ENCODE measurements around the gene ATL1.

Gene ATL1

GRCh38 chr14:50667684-50667995, 107.7 kb downstream of the ATL1 start:
- Histone ChIP-seq H3K27ac (ENCODE audit: low read depth, low read length) (peak overlapping the region; percentile 90), H3K36me3 (ENCODE audit: insufficient read depth, low read length) (no peaks in the 10 kb centered on the region), H3K27me3 (ENCODE audit: insufficient read depth, low read length) (no peaks in the 10 kb centered on the region), H3K4me3 (ENCODE audit: low read depth, low read length) (peak overlapping the region; percentile 85), H3K4me1 (ENCODE audit: control insufficient read depth, insufficient read depth, low read length, unreplicated experiment) (peaks cover 10% of the 10 kb centered on the region), H2AFZ (ENCODE audit: low read length, unreplicated experiment) (peak overlapping the region; percentile 48), H3K79me2 (ENCODE audit: control insufficient read depth, insufficient read depth, low read length, unreplicated experiment) (peaks cover 25% of the 10 kb centered on the region)

DNA sequence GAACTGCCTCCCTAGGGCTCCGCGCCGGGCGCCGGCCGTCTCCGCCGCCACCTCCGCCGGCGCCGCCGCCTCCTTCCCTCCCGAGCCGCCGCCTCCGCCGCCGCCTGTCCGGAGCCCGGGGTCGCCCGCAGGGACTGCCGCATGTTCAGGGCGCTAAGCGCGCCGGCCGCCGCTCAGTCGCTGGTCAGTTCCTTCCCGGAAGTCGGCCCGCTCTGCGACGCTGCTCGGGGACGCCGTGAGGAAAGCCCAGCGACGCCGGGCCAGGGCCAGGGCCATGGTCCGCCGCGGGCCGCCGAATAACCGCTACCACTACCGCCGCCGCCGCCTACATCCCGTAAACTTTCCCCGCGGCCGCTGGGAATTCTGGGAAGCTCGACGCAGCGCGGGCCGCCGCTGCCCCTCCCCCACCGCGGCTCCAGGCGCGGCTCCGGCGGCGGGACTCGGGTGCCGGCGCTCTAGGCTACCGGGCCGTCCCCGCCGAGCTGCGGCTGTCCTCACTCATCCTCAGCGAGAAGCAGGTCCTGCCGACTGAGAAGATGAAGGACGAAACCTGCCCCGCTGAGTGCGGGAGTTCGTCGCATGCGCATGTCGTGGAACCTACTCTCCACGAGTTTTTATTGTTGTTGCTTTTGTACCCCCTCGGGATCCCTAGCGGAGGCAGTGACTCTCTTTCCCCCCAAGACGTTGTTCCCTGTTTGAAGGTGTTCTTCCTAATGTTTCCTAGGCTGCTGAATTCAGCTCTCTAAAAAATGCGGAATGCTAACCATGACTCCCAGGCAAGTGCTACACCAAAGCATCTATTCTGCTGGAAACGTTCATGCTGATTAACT, 108.3 kb downstream of the ATL1 start, which contains the start of gene SAV1:
Gene SAV1 (minus strand): TSS at position 311 of the 830 bp plus-strand sequence. CDS start 339 bp downstream, outside the sequence.
- Histone ChIP-seq H3K36me3 (ENCODE audit: insufficient read depth, low read length) (no peaks in the 10 kb centered on the region), H3K27ac (ENCODE audit: low read depth, low read length) (peak within 1 kb of the TSS; percentile 90), H3K27me3 (ENCODE audit: insufficient read depth, low read length) (no peaks in the 10 kb centered on the region), H3K4me3 (ENCODE audit: low read depth, low read length) (peak within 1 kb of the TSS; percentile 85), H2AFZ (ENCODE audit: low read length, unreplicated experiment) (peak within 1 kb of the TSS; percentile 96), H3K79me2 (ENCODE audit: control insufficient read depth, insufficient read depth, low read length, unreplicated experiment) (peaks cover 25% of the 10 kb centered on the region), H3K4me1 (ENCODE audit: control insufficient read depth, insufficient read depth, low read length, unreplicated experiment) (peaks cover 10% of the 10 kb centered on the region)

DNA sequence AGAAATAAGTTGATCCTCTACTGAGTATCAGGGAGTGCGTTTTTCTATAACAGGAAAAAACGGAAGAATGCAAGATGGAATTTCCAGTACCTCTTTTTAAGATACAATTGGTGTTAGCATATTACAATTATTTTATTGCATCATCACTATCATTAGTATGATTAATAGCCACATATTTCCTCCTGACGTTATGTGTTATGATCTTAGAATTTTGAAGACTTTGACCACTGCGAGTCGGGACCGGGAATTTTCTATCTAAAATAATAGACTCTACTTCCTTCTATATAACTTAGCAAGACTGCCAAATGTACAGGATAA, 108.8 kb downstream of the ATL1 start:
- peaks cover 25% of the 10 kb centered on the region for H3K79me2 ChIP-seq (ENCODE audit: control insufficient read depth, insufficient read depth, low read length, unreplicated experiment)
- H3K27ac ChIP-seq (ENCODE audit: low read depth, low read length), result peak overlapping the region; percentile 90
- peak overlapping the region; percentile 96 for H2AFZ ChIP-seq (ENCODE audit: low read length, unreplicated experiment)
- peaks cover 10% of the 10 kb centered on the region for H3K4me1 ChIP-seq (ENCODE audit: control insufficient read depth, insufficient read depth, low read length, unreplicated experiment)
- H3K27me3 ChIP-seq (ENCODE audit: insufficient read depth, low read length), result no peaks in the 10 kb centered on the region
- peak overlapping the region; percentile 85 for H3K4me3 ChIP-seq (ENCODE audit: low read depth, low read length)
- H3K36me3 ChIP-seq (ENCODE audit: insufficient read depth, low read length), result no peaks in the 10 kb centered on the region

DNA sequence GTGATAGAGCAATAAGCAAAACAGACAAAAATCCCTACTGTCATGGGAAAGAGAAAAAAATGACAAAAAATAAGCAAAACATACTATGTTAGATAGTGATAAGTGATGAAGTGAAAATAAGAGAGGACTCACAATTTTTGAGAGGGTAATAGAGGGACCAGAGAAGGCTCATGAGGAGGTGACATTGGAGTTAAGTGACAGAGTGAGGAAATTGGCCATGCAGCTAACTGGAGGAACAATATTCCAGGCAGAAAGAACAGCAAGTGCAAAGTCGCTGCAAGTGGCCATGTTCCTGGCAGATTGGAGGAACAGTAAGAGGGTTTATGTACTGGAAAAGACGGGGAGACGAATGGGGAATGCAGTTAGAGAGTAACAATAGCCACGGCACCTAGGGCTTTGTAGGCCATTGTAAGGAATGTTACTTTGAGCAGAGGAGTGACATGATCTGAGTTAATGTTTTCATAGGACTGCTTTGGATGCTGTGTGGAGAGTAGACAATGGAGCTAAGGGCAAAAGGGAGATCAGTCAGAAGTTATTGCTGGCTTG, 109.6 kb downstream of the ATL1 start:
- H2AFZ ChIP-seq (ENCODE audit: low read length, unreplicated experiment), result no peak overlapping the region
- no peak overlapping the region for H3K27ac ChIP-seq (ENCODE audit: low read depth, low read length)

GRCh38 chr14:50670196-50670865, 110.4 kb downstream of the ATL1 start:
- Histone ChIP-seq H3K27me3 (ENCODE audit: insufficient read depth, low read length) (no peaks in the 10 kb centered on the region), H2AFZ (ENCODE audit: low read length, unreplicated experiment) (no peak overlapping the region), H3K36me3 (ENCODE audit: insufficient read depth, low read length) (no peaks in the 10 kb centered on the region), H3K27ac (ENCODE audit: low read depth, low read length) (no peak overlapping the region), H3K4me3 (ENCODE audit: low read depth, low read length) (no peak overlapping the region), H3K79me2 (ENCODE audit: control insufficient read depth, insufficient read depth, low read length, unreplicated experiment) (peaks cover 21% of the 10 kb centered on the region), H3K4me1 (ENCODE audit: control insufficient read depth, insufficient read depth, low read length, unreplicated experiment) (peaks cover 10% of the 10 kb centered on the region)

More for the DNA sequence above, 109.6 kb downstream of the ATL1 start:
- Histone ChIP-seq H3K4me3 (ENCODE audit: low read depth, low read length) (peak overlapping the region; percentile 85; the same call in 1 of the 2 replicates), H3K27me3 (ENCODE audit: insufficient read depth, low read length) (no peaks in the 10 kb centered on the region), H3K79me2 (ENCODE audit: control insufficient read depth, insufficient read depth, low read length, unreplicated experiment) (peaks cover 24% of the 10 kb centered on the region), H3K36me3 (ENCODE audit: insufficient read depth, low read length) (no peaks in the 10 kb centered on the region), H3K4me1 (ENCODE audit: control insufficient read depth, insufficient read depth, low read length, unreplicated experiment) (peaks cover 10% of the 10 kb centered on the region)

GRCh38 chr14:50670866-50671256, 110.9 kb downstream of the ATL1 start:
- H3K4me3 ChIP-seq (ENCODE audit: low read depth, low read length), result no peak overlapping the region
- peaks cover 13% of the 10 kb centered on the region for H3K4me1 ChIP-seq (ENCODE audit: control insufficient read depth, insufficient read depth, low read length, unreplicated experiment)
- H3K27ac ChIP-seq (ENCODE audit: low read depth, low read length), result no peak overlapping the region

GRCh38 chr14:50675597-50675996, 115.7 kb downstream of the ATL1 start:
- H3K27me3 ChIP-seq (ENCODE audit: insufficient read depth, low read length), result no peaks in the 10 kb centered on the region
- no peak overlapping the region for H3K4me3 ChIP-seq (ENCODE audit: low read depth, low read length)
- no peak overlapping the region for H2AFZ ChIP-seq (ENCODE audit: low read length, unreplicated experiment)
- peaks cover 29% of the 10 kb centered on the region for H3K4me1 ChIP-seq (ENCODE audit: control insufficient read depth, insufficient read depth, low read length, unreplicated experiment)
- no peaks in the 10 kb centered on the region for H3K79me2 ChIP-seq (ENCODE audit: control insufficient read depth, insufficient read depth, low read length, unreplicated experiment)
- H3K27ac ChIP-seq (ENCODE audit: low read depth, low read length), result no peak overlapping the region
- H3K36me3 ChIP-seq (ENCODE audit: insufficient read depth, low read length), result no peaks in the 10 kb centered on the region

More at GRCh38 chr14:50670866-50671256, 110.9 kb downstream of the ATL1 start:
- H3K79me2 ChIP-seq (ENCODE audit: control insufficient read depth, insufficient read depth, low read length, unreplicated experiment), result peaks cover 16% of the 10 kb centered on the region
- H3K36me3 ChIP-seq (ENCODE audit: insufficient read depth, low read length), result no peaks in the 10 kb centered on the region
- no peak overlapping the region for H2AFZ ChIP-seq (ENCODE audit: low read length, unreplicated experiment)
- no peaks in the 10 kb centered on the region for H3K27me3 ChIP-seq (ENCODE audit: insufficient read depth, low read length)

DNA sequence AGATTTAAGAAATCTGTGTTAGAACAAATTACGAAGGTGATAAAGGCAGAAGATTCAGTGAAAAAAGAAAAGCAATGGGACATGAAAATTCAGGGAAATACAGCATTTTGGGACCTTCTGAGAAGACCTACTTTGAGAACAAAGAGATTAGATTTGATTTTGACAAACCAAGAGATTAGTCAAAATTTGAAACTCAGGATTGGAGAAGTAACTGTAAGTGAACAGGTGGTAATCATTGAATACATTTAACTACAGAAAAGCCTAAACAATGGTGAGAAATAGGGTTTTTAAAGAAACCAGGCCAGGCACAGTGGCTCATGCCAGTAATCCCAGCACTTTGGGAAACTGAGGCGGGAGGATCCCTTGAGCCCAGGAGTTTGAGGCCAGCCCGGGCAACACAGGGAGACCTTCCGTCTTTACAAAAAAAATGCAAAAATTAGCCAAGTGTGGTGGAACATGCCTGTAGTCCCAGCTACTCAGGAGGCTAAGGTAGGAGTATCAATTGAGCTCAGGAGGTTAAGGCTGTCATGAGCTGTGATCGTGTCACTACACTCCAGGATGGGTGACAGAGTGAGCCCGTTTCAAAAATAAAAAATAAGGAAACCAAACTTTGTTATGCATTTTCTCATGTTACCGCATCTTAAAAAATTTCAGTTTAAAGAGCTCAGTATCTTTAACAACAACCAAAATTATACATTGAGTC, 117.0 kb downstream of the ATL1 start:
- Histone ChIP-seq H3K79me2 (ENCODE audit: control insufficient read depth, insufficient read depth, low read length, unreplicated experiment) (no peaks in the 10 kb centered on the region), H3K27ac (ENCODE audit: low read depth, low read length) (peak overlapping the region; percentile 63), H3K36me3 (ENCODE audit: insufficient read depth, low read length) (no peaks in the 10 kb centered on the region), H3K4me3 (ENCODE audit: low read depth, low read length) (peak overlapping the region; percentile 60), H2AFZ (ENCODE audit: low read length, unreplicated experiment) (peak overlapping the region; percentile 83), H3K4me1 (ENCODE audit: control insufficient read depth, insufficient read depth, low read length, unreplicated experiment) (peaks cover 29% of the 10 kb centered on the region), H3K27me3 (ENCODE audit: insufficient read depth, low read length) (no peaks in the 10 kb centered on the region)

- H3K4me1 ChIP-seq (ENCODE audit: control insufficient read depth, insufficient read depth, low read length, unreplicated experiment), result peaks cover 29% of the 10 kb centered on the region
- H3K79me2 ChIP-seq (ENCODE audit: control insufficient read depth, insufficient read depth, low read length, unreplicated experiment), result no peaks in the 10 kb centered on the region
- peak overlapping the region; percentile 83 for H2AFZ ChIP-seq (ENCODE audit: low read length, unreplicated experiment)
- no peaks in the 10 kb centered on the region for H3K27me3 ChIP-seq (ENCODE audit: insufficient read depth, low read length)
- H3K4me3 ChIP-seq (ENCODE audit: low read depth, low read length), result peak overlapping the region; percentile 60
- H3K27ac ChIP-seq (ENCODE audit: low read depth, low read length), result peak overlapping the region; percentile 63
- no peaks in the 10 kb centered on the region for H3K36me3 ChIP-seq (ENCODE audit: insufficient read depth, low read length)
These were observed 117.7 kb downstream of the ATL1 start for GRCh38 chr14:50677527-50678063.

GRCh38 chr14:50678163-50678562, 118.2 kb downstream of the ATL1 start:
- Histone ChIP-seq H3K27me3 (ENCODE audit: insufficient read depth, low read length) (no peaks in the 10 kb centered on the region), H3K79me2 (ENCODE audit: control insufficient read depth, insufficient read depth, low read length, unreplicated experiment) (no peaks in the 10 kb centered on the region), H3K27ac (ENCODE audit: low read depth, low read length) (peak overlapping the region; percentile 25; the same call in 1 of the 2 replicates), H3K36me3 (ENCODE audit: insufficient read depth, low read length) (no peaks in the 10 kb centered on the region), H3K4me3 (ENCODE audit: low read depth, low read length) (peak overlapping the region; percentile 60), H2AFZ (ENCODE audit: low read length, unreplicated experiment) (peak overlapping the region; percentile 83), H3K4me1 (ENCODE audit: control insufficient read depth, insufficient read depth, low read length, unreplicated experiment) (peaks cover 29% of the 10 kb centered on the region)

Data from ACC112 (cell line).